Right lobe of liver (tissue), 6 donors: ENCODE results near the gene BMP8A. TPM values are rescaled to one million over a fixed set of nuclear protein-coding genes. Genes with fewer than 3 reads are reported as not detected.
"Not testable (repeated sequence)": the region's sequence is repeated elsewhere in the genome, so short reads cannot be mapped to it uniquely, and the experiment has no call there.

ENCODE experiments used
- ATAC-seq, 4 donors: fragments of 200-7000 bp; cut with Tn5 transposase; one replicate each; pipeline ENCODE4 v1.9.1; 2020; ENCODE audit warnings: mild to moderate bottlenecking in 4 of 4, moderate library complexity in 4 of 4
- DNase-seq, 3 donors: peaks; one replicate each; pipeline ENCODE4 v3.0.0-alpha.2; 2020
- H3K27ac ChIP-seq, 3 donors: fragments of 200-600 bp; one replicate each; pipeline ENCODE4 v1.8.0; 2022
- H3K27me3 ChIP-seq, 2 donors: fragments of 200-600 bp; one replicate each; pipeline ENCODE4 v1.8.0; 2022
- H3K36me3 ChIP-seq, 4 donors: fragments of 200-600 bp; sonication (generic) in 1 of 4; one replicate each; pipeline versions ENCODE4 v1.5.1 to v1.8.0; 2017 to 2022; ENCODE audit warnings: control low read depth in 1 of 4
- H3K4me1 ChIP-seq, 4 donors: fragments of 200-600 bp; sonication (generic) in 1 of 4; one replicate each; pipeline versions ENCODE4 v1.5.1 to v1.8.0; 2017 to 2022; ENCODE audit warnings: control low read depth in 1 of 4
- H3K4me3 ChIP-seq, 3 donors: fragments of 200-600 bp; one replicate each; pipeline ENCODE4 v1.8.0; 2022
- H3K9me3 ChIP-seq, 4 donors: fragments of 200-600 bp; sonication (generic) in 1 of 4; one replicate each; pipeline versions ENCODE4 v1.5.1 to v1.8.0; 2017 to 2022; ENCODE audit warnings: control low read depth in 1 of 4
- POLR2A ChIP-seq: fragments of 450-650 bp; IDR thresholded peaks from one replicate; pipeline ENCODE4 v1.6.1; 2017; ENCODE audit warnings: antibody characterized with exemption, mild to moderate bottlenecking
- WGBS: methylation state at CpG from one replicate; pipeline ENCODE4 v1.1.6; 2018; ENCODE audit warnings: low coverage, low lambda C conversion rate; ENCODE audit not compliant: insufficient coverage; ENCODE audit errors: missing lambda C conversion rate; 5-methylcytosine and 5-hydroxymethylcytosine counted together
- intact Hi-C, 2 donors: fragments of 100-400 bp; cut with DNase I; formaldehyde crosslinking; loops; one replicate each; pipeline versions ENCODE4 v1.11.2 to v1.14.1; 2022
- long read RNA-seq: library from polyadenylated mRNA; unstranded; transcript quantifications from one replicate; pipeline ENCODE4 v2.0.0, GENCODE V29; 2019
- total RNA-seq, 6 experiments: library from RNA; depleted of rRNA in 2 of 6; stranded (reverse); fragments of >200 nt in 2 of 6; fragmentation: NEBNext Ultra II Directional in 3 of 6; extraction: Animal tissue kit (Norgen Biotek cat#: 25700) in 3 of 6; gene quantifications; one replicate each; pipeline versions ENCODE4 v1.1.0 to v1.2.4, GENCODE V29; 2016 to 2023
- TF ChIP-seq, protein P1 (sequence below), 4 donors: fragments of 200-600 bp in 3 of 4; fragments of 450-650 bp in 1 of 4; IDR thresholded peaks; one replicate each; pipeline versions ENCODE4 v1.5.1 to v1.8.0; 2016 to 2022; ENCODE audit warnings: antibody characterized with exemption in 4 of 4, mild to moderate bottlenecking in 2 of 4
- donor health status: DM: no; HTN: yes; CAD: no.
- donor health status: DM: no; HTN: no; CAD: no.
- donor health status: DM: no; HTN: no; CAD: no.
- donor health status: DM: no; HTN: yes; CAD: no.
- donor health status: DM: no; HTN: yes; CAD: no.

BMP8A gene, protein sequence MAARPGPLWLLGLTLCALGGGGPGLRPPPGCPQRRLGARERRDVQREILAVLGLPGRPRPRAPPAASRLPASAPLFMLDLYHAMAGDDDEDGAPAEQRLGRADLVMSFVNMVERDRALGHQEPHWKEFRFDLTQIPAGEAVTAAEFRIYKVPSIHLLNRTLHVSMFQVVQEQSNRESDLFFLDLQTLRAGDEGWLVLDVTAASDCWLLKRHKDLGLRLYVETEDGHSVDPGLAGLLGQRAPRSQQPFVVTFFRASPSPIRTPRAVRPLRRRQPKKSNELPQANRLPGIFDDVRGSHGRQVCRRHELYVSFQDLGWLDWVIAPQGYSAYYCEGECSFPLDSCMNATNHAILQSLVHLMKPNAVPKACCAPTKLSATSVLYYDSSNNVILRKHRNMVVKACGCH
- under 1 TPM in 2 of 6 experiments, not detected in 4; 0.18 to 0.80 TPM for total RNA-seq
- long read RNA-seq, result 0 reads

DNA sequence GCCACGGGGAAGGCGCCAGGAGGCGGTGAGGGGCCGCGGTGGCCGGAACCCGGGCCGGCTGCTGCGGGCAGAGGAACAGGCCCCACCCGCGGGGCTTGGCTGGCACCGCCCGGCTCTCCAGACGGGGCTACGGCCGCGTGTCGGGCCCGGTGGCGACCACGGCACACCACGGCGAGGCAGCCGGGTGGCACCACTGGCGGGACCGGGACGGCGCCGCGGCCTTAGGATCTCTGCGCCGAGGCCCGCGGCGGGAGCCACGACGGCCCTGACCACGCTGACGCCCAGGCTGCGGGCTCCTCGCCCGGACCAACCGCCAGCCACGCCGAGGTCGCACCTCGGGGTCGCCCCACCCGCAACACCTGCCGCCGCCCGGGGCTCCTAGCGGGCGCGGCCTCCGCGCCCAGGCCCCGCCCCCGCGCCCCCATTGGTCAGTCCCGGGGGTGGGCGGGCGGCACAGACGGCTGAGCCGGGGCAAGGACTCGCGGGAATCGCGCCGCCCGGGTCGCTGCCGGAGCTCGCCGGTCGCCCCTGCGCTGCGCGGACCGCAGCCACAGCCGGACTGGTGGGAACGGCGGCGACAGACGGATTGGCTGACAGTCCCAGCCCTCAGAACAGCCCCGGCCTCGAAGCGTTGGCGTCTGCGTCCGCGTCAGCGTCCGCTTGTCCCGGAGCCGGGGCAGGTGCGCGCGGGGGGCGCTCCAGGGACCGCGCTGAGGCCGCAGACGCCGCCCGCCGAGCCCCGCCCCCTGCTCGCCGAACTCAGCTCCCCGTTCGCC lies at the start of gene BMP8A:
BMP8A (plus strand) TSS at position 491 of the 776 bp plus-strand sequence. CDS start 356 bp downstream, outside the sequence.
- peaks cover 0 to 5% (median 0%) of the 10 kb centered on the region in 4 donors for H3K4me1 ChIP-seq
- ATAC-seq (peak; percentile 82 to 89 (median 84)), DNase-seq (peak; percentile 65 to 75 (median 65))
- TF ChIP-seq, protein P1, sequence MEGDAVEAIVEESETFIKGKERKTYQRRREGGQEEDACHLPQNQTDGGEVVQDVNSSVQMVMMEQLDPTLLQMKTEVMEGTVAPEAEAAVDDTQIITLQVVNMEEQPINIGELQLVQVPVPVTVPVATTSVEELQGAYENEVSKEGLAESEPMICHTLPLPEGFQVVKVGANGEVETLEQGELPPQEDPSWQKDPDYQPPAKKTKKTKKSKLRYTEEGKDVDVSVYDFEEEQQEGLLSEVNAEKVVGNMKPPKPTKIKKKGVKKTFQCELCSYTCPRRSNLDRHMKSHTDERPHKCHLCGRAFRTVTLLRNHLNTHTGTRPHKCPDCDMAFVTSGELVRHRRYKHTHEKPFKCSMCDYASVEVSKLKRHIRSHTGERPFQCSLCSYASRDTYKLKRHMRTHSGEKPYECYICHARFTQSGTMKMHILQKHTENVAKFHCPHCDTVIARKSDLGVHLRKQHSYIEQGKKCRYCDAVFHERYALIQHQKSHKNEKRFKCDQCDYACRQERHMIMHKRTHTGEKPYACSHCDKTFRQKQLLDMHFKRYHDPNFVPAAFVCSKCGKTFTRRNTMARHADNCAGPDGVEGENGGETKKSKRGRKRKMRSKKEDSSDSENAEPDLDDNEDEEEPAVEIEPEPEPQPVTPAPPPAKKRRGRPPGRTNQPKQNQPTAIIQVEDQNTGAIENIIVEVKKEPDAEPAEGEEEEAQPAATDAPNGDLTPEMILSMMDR (IDR thresholded peaks at IDR 0.05), result no peak
- no peak for TF ChIP-seq POLR2A
- peaks cover 5 to 12% (median 7%) of the 10 kb centered on the region in 4 donors for H3K36me3 ChIP-seq
- no peaks in the 10 kb centered on the region for H3K9me3 ChIP-seq
- H3K27me3 ChIP-seq, result no peaks in the 10 kb centered on the region
- WGBS, result no CpG with 5 or more reads among the region's 112 CpGs
- intact Hi-C loops, result no loop called here
- peak within 1 kb of the TSS; percentile 35 to 49 (median 37) for H3K4me3 ChIP-seq
- H3K27ac ChIP-seq, result no peak within 1 kb of the TSS

DNA sequence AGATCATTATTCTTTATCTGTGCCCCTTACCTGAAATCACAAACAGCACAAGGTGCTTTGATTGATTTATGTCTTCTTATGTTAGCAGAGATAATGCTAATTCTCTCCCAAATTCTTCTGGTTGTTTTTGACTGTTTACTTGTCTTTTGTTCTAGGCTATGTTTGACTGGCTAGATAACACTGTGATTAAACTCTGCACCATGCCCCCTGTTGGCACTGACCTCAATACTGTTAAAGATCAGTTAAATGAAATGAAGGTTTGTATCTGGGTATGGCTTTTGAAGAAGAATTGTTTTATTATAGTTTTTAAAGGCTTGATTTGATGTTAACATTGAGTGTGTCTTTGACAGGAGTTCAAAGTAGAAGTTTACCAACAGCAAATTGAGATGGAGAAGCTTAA lies 49.6 kb upstream of the BMP8A start:
- DNase-seq (no peak), ATAC-seq (peak; percentile 75 to 92 (median 84))
- H3K27me3 ChIP-seq, result no peaks in the 10 kb centered on the region
- H3K9me3 ChIP-seq, result no peaks in the 10 kb centered on the region
- H3K36me3 ChIP-seq, result peaks cover 0 to 83% (median 46%) of the 10 kb centered on the region in 4 donors
- H3K4me1 ChIP-seq, result peaks cover 0 to 18% (median 5%) of the 10 kb centered on the region in 4 donors
- no peak overlapping the region for H3K4me3 ChIP-seq
- H3K27ac ChIP-seq, result no peak overlapping the region
- intact Hi-C loops, result no loop called here
- TF ChIP-seq POLR2A, result no peak
- TF ChIP-seq, protein P1 (IDR thresholded peaks at IDR 0.05), result peak in 3 of 4 donors; percentile 9 to 28 (median 26)

DNA sequence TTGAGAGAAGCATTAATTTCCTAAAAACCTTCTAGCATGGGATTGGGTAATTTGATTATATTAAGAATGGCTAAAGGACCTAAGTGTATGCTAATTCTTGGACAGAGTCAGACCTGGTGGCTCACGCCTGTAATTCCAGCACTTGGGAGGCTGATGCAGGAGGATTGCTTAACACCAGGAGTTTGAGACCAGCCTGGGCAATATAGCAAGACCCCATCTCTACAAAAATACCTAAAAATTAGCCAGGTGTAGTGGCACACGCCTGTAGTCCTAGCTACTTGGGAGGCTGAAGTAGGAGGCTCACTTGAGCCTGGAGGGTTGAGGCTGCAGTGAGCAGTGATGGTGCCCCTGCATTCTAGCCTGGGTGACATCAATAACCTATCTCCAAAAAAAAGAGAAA lies 45.9 kb upstream of the BMP8A start:
- Histone ChIP-seq H3K36me3 (peaks cover 0 to 83% (median 46%) of the 10 kb centered on the region in 4 donors), H3K9me3 (no peaks in the 10 kb centered on the region), H3K4me1 (peaks cover 0 to 26% (median 5%) of the 10 kb centered on the region in 4 donors), H3K4me3 (no peak overlapping the region), H3K27ac (no peak overlapping the region), H3K27me3 (no peaks in the 10 kb centered on the region)
- TF ChIP-seq, protein P1 (IDR thresholded peaks at IDR 0.05), result no peak
- no peak for TF ChIP-seq POLR2A
- intact Hi-C loops, result no loop called here
- DNase-seq (no peak), ATAC-seq (no peak)
- no CpG with 5 or more reads among the region's 2 CpGs for WGBS

DNA sequence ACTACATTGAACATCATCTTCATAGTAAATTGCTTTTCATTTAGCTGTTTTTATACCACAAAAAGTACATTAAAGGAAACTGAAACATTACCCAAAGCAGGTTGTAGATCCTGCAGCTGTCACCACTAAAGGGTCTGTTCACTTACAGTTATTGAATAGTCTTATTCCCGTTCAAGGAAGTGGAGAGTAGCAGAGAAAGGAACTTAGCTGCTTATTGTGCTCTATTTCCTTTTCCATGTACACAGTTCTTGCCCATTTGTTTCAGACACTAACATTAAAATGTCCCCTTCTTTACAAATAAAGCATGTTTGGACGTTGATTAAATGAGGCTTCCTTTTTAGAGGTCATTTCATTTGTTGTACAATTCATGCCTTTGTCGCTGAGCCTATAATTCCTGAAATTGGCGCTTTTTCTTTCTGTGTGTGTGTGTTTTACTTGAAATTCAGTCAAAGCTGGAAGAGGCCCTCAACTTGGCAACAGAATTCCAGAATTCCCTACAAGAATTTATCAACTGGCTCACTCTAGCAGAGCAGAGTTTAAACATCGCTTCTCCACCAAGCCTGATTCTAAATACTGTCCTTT lies 44.4 kb upstream of the BMP8A start:
- 77% methylated on average over 5 of the region's 5 CpGs for WGBS
- DNase-seq (no peak), ATAC-seq (no peak)
- Histone ChIP-seq H3K9me3 (no peaks in the 10 kb centered on the region), H3K27ac (peak overlapping the region in 2 of 3 donors; percentile 5 to 32), H3K4me3 (no peak overlapping the region), H3K27me3 (no peaks in the 10 kb centered on the region), H3K36me3 (peaks cover 0 to 75% (median 39%) of the 10 kb centered on the region in 4 donors), H3K4me1 (peaks cover 0 to 23% (median 6%) of the 10 kb centered on the region in 4 donors)
- intact Hi-C loops, result no loop called here
- TF ChIP-seq, protein P1 (IDR thresholded peaks at IDR 0.05), result no peak
- no peak for TF ChIP-seq POLR2A

DNA sequence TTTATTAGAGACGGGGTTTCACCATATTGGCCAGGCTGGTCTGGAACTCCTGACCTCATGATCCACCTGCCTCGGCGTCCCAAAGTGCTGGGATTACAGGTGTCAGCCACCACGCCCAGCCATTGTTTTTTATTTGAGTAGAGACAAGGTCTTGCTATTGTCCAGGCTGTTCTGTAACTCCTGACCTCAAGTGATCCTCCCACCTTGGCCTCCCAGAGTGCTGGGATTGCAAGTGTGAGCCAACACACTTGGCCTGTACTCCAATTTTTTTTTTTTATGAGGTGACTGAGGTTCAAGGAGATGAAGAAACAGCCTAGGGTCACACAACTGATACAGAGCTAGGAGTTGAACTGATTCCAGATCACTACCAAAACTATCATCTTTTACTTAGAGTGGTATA lies 41.4 kb upstream of the BMP8A start:
- 66% methylated on average over 4 of the region's 4 CpGs for WGBS

More for the DNA sequence above, 41.4 kb upstream of the BMP8A start:
- peak in 1 of 4 donors; percentile 10 for ATAC-seq
- Histone ChIP-seq H3K36me3 (peaks cover 18 to 76% (median 39%) of the 10 kb centered on the region in 4 donors), H3K27ac (peak overlapping the region in 2 of 3 donors; percentile 56 to 71), H3K4me1 (peaks cover 0 to 28% (median 6%) of the 10 kb centered on the region in 4 donors)
- H3K4me3 ChIP-seq, intact Hi-C loops, DNase-seq, H3K27me3 ChIP-seq, H3K9me3 ChIP-seq: not testable (repeated sequence)
